Karpas-422 (cell line): ENCODE data around the gene FGD2. TPM values are rescaled to one million over a fixed set of nuclear protein-coding genes. Genes with fewer than 3 reads are reported as not detected.

Experiments
- DNase-seq: peaks from one replicate; pipeline ENCODE4 v3.0.0-alpha.2; 2015
- H2AFZ ChIP-seq: fragments of 200-600 bp; sonication (generic); 2 replicates; pipeline ENCODE4 v1.6.1; 2014; ENCODE audit warnings: antibody characterized with exemption, low read length, mixed read lengths
- H3K27ac ChIP-seq: fragments of 200-600 bp; sonication (generic); 2 replicates; pipeline ENCODE4 v1.5.1; 2014; ENCODE audit warnings: mild to moderate bottlenecking, low read length, moderate library complexity
- H3K27me3 ChIP-seq: fragments of 200-600 bp; sonication (generic); 2 replicates; pipeline ENCODE4 v1.6.1; 2014; ENCODE audit warnings: low read length, mixed read lengths
- H3K36me3 ChIP-seq: fragments of 200-600 bp; sonication (generic); 2 replicates; pipeline ENCODE4 v1.6.1; 2014; ENCODE audit warnings: low read length, mixed read lengths; ENCODE audit not compliant: insufficient read depth
- H3K4me1 ChIP-seq: fragments of 200-600 bp; sonication (generic); 2 replicates; pipeline ENCODE4 v1.6.1; 2014; ENCODE audit warnings: mild to moderate bottlenecking, low read length, mixed read lengths
- H3K4me2 ChIP-seq: fragments of 200-600 bp; sonication (generic); 2 replicates; pipeline ENCODE4 v1.6.1; 2014; ENCODE audit warnings: low read length, low read depth, mild to moderate bottlenecking; ENCODE audit not compliant: poor library complexity, severe bottlenecking
- H3K4me3 ChIP-seq: fragments of 200-600 bp; sonication (generic); 2 replicates; pipeline ENCODE4 v1.5.1; 2014; ENCODE audit warnings: mild to moderate bottlenecking, antibody characterized with exemption, low read length, mixed read lengths
- H3K79me2 ChIP-seq: fragments of 200-600 bp; sonication (generic); 2 replicates; pipeline ENCODE4 v1.6.1; 2014; ENCODE audit warnings: mild to moderate bottlenecking, low read length, mixed read lengths
- H3K9ac ChIP-seq: fragments of 200-600 bp; sonication (generic); 2 replicates; pipeline ENCODE4 v1.6.0; 2014; ENCODE audit warnings: low read length
- H3K9me2 ChIP-seq: fragments of 200-600 bp; sonication (generic), shearing (Covaris generic); replicated peaks from 2 replicates; pipeline ENCODE4 v1.6.0; 2014; ENCODE audit warnings: mild to moderate bottlenecking, low read length, moderate library complexity; ENCODE audit not compliant: insufficient read depth
- H3K9me3 ChIP-seq: fragments of 300-700, 200-600 bp; sonication (generic); 2 replicates; pipeline ENCODE4 v1.6.1; 2014; ENCODE audit warnings: low read length, mixed read lengths
- H4K20me1 ChIP-seq: fragments of 200-600 bp; sonication (generic); 2 replicates; pipeline ENCODE4 v1.6.1; 2014; ENCODE audit warnings: mild to moderate bottlenecking, antibody characterized with exemption, low read length, low read depth; ENCODE audit not compliant: insufficient read depth
- total RNA-seq: library from RNA; depleted of rRNA; stranded (reverse); fragments of >200 nt; shearing (Covaris generic); gene quantifications from 2 replicates; pipeline ENCODE4 v1.2.3, GENCODE V29; 2014; ENCODE audit warnings: low replicate concordance

FGD2 gene
- total RNA-seq, 1 experiment from 2014 or later = 37.1 TPM

GRCh38 chr6:36969988-36970891, 35.2 kb upstream of the FGD2 start:
- no peaks in the 10 kb centered on the region for H3K4me1 ChIP-seq
- H3K9me3 ChIP-seq = no peaks in the 10 kb centered on the region
- peaks cover 57% of the 10 kb centered on the region for H3K36me3 ChIP-seq
- no peaks in the 10 kb centered on the region for H3K27me3 ChIP-seq
- H3K4me3 ChIP-seq = no peak overlapping the region
- no peak overlapping the region for H3K9ac ChIP-seq
- no peaks in the 10 kb centered on the region for H4K20me1 ChIP-seq
- DNase-seq = no peak
- H3K79me2 ChIP-seq = no peaks in the 10 kb centered on the region
- no peak overlapping the region for H3K4me2 ChIP-seq
- H2AFZ ChIP-seq = no peak overlapping the region
- H3K27ac ChIP-seq = no peak overlapping the region
- H3K9me2 ChIP-seq = no peaks in the 10 kb centered on the region

- Histone ChIP-seq H3K9me2 (no peaks in the 10 kb centered on the region), H3K27me3 (no peaks in the 10 kb centered on the region), H3K9ac (no peak overlapping the region), H3K4me2 (no peak overlapping the region), H3K27ac (no peak overlapping the region), H3K9me3 (no peaks in the 10 kb centered on the region), H2AFZ (no peak overlapping the region), H3K4me1 (no peaks in the 10 kb centered on the region), H3K36me3 (peaks cover 60% of the 10 kb centered on the region), H3K79me2 (no peaks in the 10 kb centered on the region), H4K20me1 (no peaks in the 10 kb centered on the region), H3K4me3 (no peak overlapping the region)
- no peak for DNase-seq
Observed at GRCh38 chr6:36970892-36971842, 34.3 kb upstream of the FGD2 start.

- Histone ChIP-seq H3K4me1 (no peaks in the 10 kb centered on the region), H3K9ac (no peak overlapping the region), H3K27ac (no peak overlapping the region), H3K36me3 (peaks cover 70% of the 10 kb centered on the region), H4K20me1 (peaks cover 4% of the 10 kb centered on the region; the same call in 1 of the 2 replicates), H3K4me2 (no peak overlapping the region), H3K79me2 (no peaks in the 10 kb centered on the region), H3K9me3 (no peaks in the 10 kb centered on the region), H2AFZ (no peak overlapping the region), H3K4me3 (no peak overlapping the region), H3K9me2 (no peaks in the 10 kb centered on the region), H3K27me3 (no peaks in the 10 kb centered on the region)
- no peak for DNase-seq
Observed at GRCh38 chr6:36971921-36972673, 33.4 kb upstream of the FGD2 start.

GRCh38 chr6:36973190-36973589, 32.3 kb upstream of the FGD2 start:
- Histone ChIP-seq H3K27me3 (no peaks in the 10 kb centered on the region), H3K9me2 (no peaks in the 10 kb centered on the region), H2AFZ (no peak overlapping the region), H3K4me3 (no peak overlapping the region), H3K79me2 (no peaks in the 10 kb centered on the region), H3K9me3 (no peaks in the 10 kb centered on the region), H3K4me2 (no peak overlapping the region), H3K27ac (no peak overlapping the region), H3K36me3 (peaks cover 68% of the 10 kb centered on the region), H3K4me1 (no peaks in the 10 kb centered on the region), H3K9ac (no peak overlapping the region), H4K20me1 (peaks cover 9% of the 10 kb centered on the region)
- no peak for DNase-seq

GRCh38 chr6:36973647-36974046, 31.8 kb upstream of the FGD2 start:
- Histone ChIP-seq H3K79me2 (no peaks in the 10 kb centered on the region), H3K9me2 (no peaks in the 10 kb centered on the region), H3K4me2 (no peak overlapping the region), H3K4me3 (no peak overlapping the region), H3K9me3 (no peaks in the 10 kb centered on the region), H3K27ac (no peak overlapping the region), H3K36me3 (peaks cover 65% of the 10 kb centered on the region), H4K20me1 (peaks cover 9% of the 10 kb centered on the region), H3K27me3 (no peaks in the 10 kb centered on the region), H3K4me1 (no peaks in the 10 kb centered on the region), H3K9ac (no peak overlapping the region), H2AFZ (no peak overlapping the region)
- no peak for DNase-seq

- Histone ChIP-seq H3K9me3 (no peaks in the 10 kb centered on the region), H3K9ac (no peak overlapping the region), H3K4me3 (no peak overlapping the region), H3K4me1 (no peaks in the 10 kb centered on the region), H3K27ac (no peak overlapping the region), H3K9me2 (no peaks in the 10 kb centered on the region), H3K79me2 (peaks cover 15% of the 10 kb centered on the region), H4K20me1 (peaks cover 24% of the 10 kb centered on the region), H2AFZ (no peak overlapping the region), H3K36me3 (peaks cover 53% of the 10 kb centered on the region), H3K27me3 (no peaks in the 10 kb centered on the region), H3K4me2 (no peak overlapping the region)
- no peak for DNase-seq
Observed at GRCh38 chr6:36975231-36976006, 30.0 kb upstream of the FGD2 start.

GRCh38 chr6:36976007-36976264, 29.5 kb upstream of the FGD2 start:
- Histone ChIP-seq H3K36me3 (peaks cover 53% of the 10 kb centered on the region), H3K9ac (no peak overlapping the region), H3K9me3 (no peaks in the 10 kb centered on the region), H2AFZ (no peak overlapping the region), H3K4me3 (no peak overlapping the region), H3K9me2 (no peaks in the 10 kb centered on the region), H3K79me2 (peaks cover 20% of the 10 kb centered on the region), H3K27me3 (no peaks in the 10 kb centered on the region), H3K4me2 (no peak overlapping the region), H3K4me1 (no peaks in the 10 kb centered on the region), H3K27ac (no peak overlapping the region), H4K20me1 (peaks cover 28% of the 10 kb centered on the region)
- no peak for DNase-seq
